Measurements from ENCODE around the gene SPRED2. TPM values are rescaled to one million over a fixed set of nuclear protein-coding genes. Genes with fewer than 3 reads are reported as not detected.

Gene SPRED2
- total RNA-seq, 1 donor from 2014 or later = 22.0 TPM

GRCh38 chr2:65420712-65421431 is 11.5 kb downstream of the SPRED2 start:
- intact Hi-C loops (cut with DNase I) = no loop called here
- DNase-seq (ENCODE audit: low spot score) = no peak

- no peak for DNase-seq (ENCODE audit: low spot score)
- intact Hi-C loops (cut with DNase I) = no loop called here
These were observed 14.8 kb downstream of the SPRED2 start for GRCh38 chr2:65417509-65418085.

- intact Hi-C loops (cut with DNase I) = no loop called here
- no peak for DNase-seq (ENCODE audit: low spot score)
These were observed 15.5 kb downstream of the SPRED2 start for GRCh38 chr2:65416945-65417344.

- intact Hi-C loops (cut with DNase I) = no loop called here
- no peak for DNase-seq (ENCODE audit: low spot score)
These were observed 16.1 kb downstream of the SPRED2 start for GRCh38 chr2:65416321-65416720.

- intact Hi-C loops (cut with DNase I) = no loop called here
These were observed 17.3 kb downstream of the SPRED2 start for GRCh38 chr2:65415091-65415490.

GRCh38 chr2:65413610-65414009 is 18.8 kb downstream of the SPRED2 start:
- intact Hi-C loops (cut with DNase I) = no loop called here
- DNase-seq (ENCODE audit: low spot score) = no peak

More at GRCh38 chr2:65415091-65415490, 17.3 kb downstream of the SPRED2 start:
- no peak for DNase-seq (ENCODE audit: low spot score)

- no peak for DNase-seq (ENCODE audit: low spot score)
- intact Hi-C loops (cut with DNase I) = no loop called here
These were observed 19.3 kb downstream of the SPRED2 start for GRCh38 chr2:65413106-65413505.

GRCh38 chr2:65411056-65411795 is 21.2 kb downstream of the SPRED2 start:
- no peak for DNase-seq (ENCODE audit: low spot score)
- intact Hi-C loops (cut with DNase I) = no loop called here

GRCh38 chr2:65409045-65409444 is 23.4 kb downstream of the SPRED2 start:
- no peak for DNase-seq (ENCODE audit: low spot score)
- intact Hi-C loops (cut with DNase I) = no loop called here

GRCh38 chr2:65407240-65407639 is 25.2 kb downstream of the SPRED2 start:
- intact Hi-C loops (cut with DNase I) = no loop called here
- DNase-seq (ENCODE audit: low spot score) = no peak

- intact Hi-C loops (cut with DNase I) = no loop called here
- DNase-seq (ENCODE audit: low spot score) = no peak
These were observed 27.3 kb downstream of the SPRED2 start for GRCh38 chr2:65404988-65405697.

- DNase-seq (ENCODE audit: low spot score) = no peak
These were observed 28.9 kb downstream of the SPRED2 start for GRCh38 chr2:65403529-65403915.

GRCh38 chr2:65402780-65403528 is 29.4 kb downstream of the SPRED2 start:
- no peak for DNase-seq (ENCODE audit: low spot score)
- intact Hi-C loops (cut with DNase I) = no loop called here

More at GRCh38 chr2:65403529-65403915, 28.9 kb downstream of the SPRED2 start:
- intact Hi-C loops (cut with DNase I) = no loop called here

GRCh38 chr2:65402323-65402722 is 30.1 kb downstream of the SPRED2 start:
- intact Hi-C loops (cut with DNase I) = no loop called here
- no peak for DNase-seq (ENCODE audit: low spot score)

GRCh38 chr2:65397122-65397521 is 35.3 kb downstream of the SPRED2 start:
- no peak for DNase-seq (ENCODE audit: low spot score)
- intact Hi-C loops (cut with DNase I) = no loop called here

GRCh38 chr2:65396348-65397026 is 35.9 kb downstream of the SPRED2 start:
- intact Hi-C loops (cut with DNase I) = no loop called here
- DNase-seq (ENCODE audit: low spot score) = no peak

GRCh38 chr2:65395621-65396347 is 36.6 kb downstream of the SPRED2 start:
- intact Hi-C loops (cut with DNase I) = no loop called here

GRCh38 chr2:65393743-65394422 is 38.5 kb downstream of the SPRED2 start:
- DNase-seq (ENCODE audit: low spot score) = no peak
- intact Hi-C loops (cut with DNase I) = no loop called here

More at GRCh38 chr2:65395621-65396347, 36.6 kb downstream of the SPRED2 start:
- DNase-seq (ENCODE audit: low spot score) = no peak
